Measurements from ENCODE around the gene SLC34A1.
"Not testable (repeated sequence)": the region's sequence is repeated elsewhere in the genome, so short reads cannot be mapped to it uniquely, and the experiment has no call there.

SLC34A1 gene, protein sequence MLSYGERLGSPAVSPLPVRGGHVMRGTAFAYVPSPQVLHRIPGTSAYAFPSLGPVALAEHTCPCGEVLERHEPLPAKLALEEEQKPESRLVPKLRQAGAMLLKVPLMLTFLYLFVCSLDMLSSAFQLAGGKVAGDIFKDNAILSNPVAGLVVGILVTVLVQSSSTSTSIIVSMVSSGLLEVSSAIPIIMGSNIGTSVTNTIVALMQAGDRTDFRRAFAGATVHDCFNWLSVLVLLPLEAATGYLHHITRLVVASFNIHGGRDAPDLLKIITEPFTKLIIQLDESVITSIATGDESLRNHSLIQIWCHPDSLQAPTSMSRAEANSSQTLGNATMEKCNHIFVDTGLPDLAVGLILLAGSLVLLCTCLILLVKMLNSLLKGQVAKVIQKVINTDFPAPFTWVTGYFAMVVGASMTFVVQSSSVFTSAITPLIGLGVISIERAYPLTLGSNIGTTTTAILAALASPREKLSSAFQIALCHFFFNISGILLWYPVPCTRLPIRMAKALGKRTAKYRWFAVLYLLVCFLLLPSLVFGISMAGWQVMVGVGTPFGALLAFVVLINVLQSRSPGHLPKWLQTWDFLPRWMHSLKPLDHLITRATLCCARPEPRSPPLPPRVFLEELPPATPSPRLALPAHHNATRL

DNA sequence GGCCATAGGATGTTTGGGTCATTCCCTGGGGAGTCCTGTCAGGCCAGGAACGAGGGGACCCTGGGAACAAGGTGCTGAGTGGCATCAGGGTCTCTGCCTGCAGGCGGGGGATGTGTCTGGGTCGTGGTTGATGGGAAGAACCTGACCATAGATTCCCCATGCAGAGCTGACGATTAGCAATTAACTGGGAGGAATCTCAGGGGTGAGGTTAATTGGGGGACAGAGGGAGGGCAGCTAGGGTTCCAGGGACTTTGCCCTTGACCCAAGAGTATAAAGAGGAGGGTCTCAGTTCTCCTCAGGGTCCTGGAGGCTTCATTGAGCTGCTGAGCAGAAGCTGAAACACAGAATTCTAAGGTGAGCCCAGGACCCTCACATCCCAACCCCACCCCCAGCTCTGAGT lies at the start of gene SLC34A1:
Gene SLC34A1, plus strand, starts transcription at position 301 of the 400 bp plus-strand sequence. CDS start 1,308 bp downstream, outside the sequence.
- DNase-seq = no peak

DNA sequence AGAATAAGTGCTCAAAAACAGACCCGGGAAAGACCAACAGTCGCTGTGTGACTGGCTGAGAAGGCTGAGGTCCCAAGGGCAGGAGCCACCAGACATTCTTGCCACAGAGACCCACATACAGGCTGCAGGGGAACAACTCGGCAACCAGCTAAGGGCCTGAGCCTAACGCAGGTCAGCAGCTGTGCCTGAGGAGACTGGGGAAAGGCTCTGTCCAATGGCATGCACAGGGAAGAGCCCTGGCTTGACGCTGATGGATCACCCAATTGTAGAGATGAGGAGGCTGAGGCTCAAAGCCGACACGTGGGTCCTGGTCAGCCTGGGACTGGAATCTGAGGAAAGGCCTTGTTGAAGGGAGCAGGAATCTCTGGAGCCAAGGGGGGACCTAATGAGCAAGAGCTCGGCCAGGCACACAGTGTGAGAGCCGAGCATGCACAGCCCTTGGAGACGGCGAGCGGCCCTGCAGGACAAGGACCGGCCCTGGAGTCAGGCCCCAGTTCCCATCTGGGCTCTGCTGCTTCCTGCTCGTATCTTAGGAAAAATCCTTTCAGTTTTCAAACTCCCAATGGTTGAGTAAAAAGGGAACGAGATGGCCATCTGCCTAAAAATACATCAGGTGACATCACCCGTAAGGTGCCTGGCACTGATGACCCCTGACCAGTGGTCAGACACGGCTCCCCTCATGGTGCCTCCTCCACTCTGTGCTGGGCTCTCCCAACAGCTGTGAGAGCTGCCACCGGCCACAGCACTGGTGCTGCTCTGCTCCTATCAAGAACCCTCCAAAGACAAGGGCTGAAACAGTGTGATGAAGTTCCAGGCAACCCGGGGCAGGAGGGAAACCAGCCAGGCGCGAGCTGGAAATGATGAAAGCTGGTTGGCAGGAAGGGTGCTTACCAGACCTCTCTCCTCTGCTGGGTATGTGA lies 49.2 kb upstream of the SLC34A1 start:
- DNase-seq = no peak

DNA sequence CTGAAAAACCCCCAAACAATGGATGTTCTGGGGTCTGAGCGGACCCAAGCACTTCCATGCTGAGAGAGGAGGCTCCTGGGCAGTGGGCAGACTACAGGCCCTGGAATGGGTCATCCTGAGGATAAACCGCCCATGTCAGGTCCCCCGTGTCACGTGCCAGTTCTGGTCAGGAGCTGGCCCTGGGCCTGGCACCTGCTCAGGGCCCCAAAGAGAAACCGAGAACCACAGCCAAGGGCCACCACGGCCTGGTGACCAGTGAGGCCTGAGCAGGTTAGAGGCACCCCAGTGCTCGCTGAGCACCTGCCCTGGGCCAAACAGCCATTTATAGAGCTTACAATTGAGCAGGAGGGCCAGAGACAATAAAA lies 48.6 kb upstream of the SLC34A1 start:
- DNase-seq = no peak

DNA sequence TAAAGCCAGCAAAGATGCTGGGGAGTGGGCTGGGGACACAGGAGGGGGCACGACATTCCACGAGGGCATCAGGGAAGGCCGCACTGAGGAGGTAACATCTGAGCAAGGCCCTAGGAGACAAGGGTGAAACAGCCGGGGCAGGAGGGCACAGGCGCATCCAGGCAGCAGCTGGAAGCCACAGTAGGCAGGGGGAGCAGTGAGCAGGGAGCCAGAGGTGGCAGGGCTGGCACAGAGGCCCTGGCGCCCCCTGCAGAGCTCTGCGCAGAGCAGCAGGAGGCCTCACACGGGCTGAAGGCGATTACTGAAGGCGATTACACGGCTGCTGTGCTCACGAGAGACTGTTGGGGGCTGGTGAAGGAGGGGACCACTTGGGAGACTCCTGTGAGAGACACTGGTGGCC lies 48.1 kb upstream of the SLC34A1 start:
- peak; percentile 40 for DNase-seq

DNA sequence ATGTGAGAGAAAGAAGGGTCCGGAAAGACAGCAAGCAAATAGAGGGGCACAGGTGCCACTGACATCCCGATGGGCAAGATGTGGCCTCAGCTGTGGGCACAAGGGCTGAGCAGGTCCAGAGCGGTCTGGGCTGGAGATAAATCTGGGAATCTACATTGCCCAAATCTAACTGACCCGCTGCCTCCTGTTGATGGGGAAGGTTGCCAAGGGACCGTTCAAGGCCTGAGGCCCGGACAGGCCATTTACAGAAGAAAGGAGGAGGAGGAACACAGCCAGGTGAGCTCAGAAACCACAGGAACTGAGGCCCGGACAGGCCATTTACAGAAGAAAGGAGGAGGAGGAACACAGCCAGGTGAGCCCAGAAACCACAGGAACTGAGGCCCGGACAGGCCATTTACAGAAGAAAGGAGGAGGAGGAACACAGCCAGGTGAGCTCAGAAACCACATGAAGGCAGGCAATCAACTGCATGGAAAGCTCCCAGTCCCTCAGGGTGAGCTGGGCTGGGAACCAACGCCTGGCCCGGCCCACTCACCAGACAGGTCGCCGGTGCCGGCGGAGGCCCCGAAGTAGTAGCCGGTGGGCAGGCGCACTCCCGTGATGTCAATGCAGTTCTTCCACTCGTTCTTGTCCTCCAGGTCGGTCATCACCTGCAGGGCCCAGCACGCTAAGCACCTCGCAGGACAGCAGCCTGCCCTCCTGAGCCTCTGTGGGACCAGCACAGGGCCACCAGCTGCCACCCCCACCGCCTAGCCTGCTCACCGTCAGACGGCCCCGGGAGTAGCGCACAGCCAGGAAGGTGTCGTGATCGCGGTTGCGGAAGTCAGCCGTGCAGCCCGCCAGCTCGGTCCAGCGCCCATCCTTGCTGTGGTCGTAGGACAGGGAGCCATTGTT lies 47.4 kb upstream of the SLC34A1 start:
- DNase-seq = no peak

DNA sequence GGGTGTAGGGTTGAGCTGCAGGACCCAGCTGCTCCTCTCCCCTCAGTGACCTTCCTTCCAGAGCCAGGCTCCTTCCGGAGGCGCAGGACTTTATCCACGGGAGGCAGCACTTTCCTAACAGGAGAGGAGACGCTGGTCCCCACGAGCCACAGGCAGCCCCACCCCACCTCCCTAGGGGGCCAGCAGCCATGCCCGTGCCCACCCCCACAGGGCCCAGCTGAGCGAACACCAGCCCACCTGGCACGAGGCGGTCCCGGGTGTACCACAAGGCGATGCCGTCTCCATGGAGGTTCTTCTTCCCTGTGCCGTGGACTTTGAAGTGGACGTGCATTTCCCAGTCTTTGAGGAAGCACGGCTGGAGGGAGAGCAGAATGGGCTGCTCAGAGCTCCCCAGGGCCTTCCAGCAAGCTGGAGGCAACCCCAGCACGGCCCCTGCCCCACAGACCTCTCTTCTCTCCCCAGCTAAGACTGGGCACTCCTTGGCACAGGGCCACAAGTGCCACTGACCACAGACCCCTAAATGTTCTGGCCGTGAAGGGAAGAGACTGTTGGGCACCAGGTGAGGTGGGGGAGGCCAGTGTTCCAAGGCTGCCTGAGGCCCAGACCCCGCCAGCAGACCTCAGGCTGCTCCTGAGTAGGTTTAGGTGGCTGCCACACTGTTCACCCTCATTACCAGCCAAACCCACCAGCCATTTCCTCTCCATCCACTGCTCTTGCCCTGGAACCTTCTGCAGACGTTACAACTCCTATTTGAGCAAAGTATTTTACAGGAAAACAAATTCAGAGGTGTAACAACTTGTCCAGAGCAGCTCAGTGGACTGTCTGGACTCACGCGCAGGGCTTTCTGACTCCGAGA lies 45.8 kb upstream of the SLC34A1 start:
- DNase-seq = no peak

DNA sequence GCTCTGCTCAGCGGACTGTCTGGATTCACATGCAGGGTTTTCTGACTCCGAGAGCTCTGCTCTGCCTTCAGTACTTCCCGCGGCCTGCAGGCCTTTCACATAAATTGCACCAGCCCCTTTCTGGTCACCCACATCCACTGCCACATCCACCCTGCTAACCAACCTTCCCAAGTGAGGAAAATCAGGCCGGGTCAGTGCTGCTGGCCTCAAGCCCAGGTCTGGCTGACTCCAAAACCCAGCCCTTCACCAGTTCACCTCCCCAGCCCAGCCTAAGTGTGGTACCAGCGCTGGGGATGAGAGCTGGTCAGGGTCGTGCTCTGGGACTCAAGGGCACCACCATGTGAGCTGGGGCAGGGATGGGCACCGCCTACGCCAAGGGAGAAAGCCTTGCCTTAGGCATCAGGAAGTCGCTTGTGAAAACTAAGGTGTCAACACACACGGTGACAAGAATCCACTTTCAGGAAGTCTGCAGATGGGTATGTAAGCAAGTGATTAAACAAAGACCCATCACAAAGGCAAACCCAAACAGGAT lies 45.1 kb upstream of the SLC34A1 start:
- DNase-seq = no peak

DNA sequence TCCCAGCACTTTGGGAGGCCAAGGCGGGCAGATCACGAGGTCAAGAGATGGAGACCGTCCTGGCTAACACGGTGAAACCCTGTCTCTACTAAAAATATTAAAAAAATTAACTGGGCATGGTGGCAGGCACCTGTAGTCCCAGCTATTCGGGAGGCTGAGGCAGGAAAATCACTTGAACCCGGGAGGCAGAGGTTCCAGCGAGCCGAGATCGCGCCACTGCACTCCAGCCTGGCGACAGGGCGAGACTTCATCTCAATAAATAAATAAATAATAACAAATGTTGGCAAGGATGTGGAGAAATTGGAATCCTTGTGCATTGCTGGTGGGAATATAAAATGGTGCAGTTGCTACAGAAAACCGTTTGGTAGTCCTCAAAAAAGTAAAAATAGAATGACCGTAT lies 41.2 kb upstream of the SLC34A1 start:
- DNase-seq = not testable (repeated sequence)

DNA sequence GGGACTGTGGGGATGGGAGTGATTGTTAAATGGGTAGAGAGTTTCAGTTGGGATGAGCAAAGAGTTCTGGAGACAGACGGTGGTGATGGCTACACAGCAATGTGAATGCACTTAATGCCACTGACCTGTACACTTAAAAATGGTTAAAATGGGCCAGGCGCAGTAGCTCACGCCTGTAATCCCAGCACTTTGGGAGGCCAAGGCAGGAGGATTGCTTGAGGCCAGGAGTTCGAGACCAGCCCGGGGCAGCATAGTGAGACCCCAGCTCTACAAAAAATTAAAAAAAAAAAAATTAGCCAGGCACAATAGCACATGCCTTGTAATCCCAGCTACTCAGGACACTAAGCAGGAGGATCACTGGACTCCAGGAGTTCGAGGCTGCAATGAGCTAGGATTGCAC lies 40.5 kb upstream of the SLC34A1 start:
- no peak for DNase-seq

DNA sequence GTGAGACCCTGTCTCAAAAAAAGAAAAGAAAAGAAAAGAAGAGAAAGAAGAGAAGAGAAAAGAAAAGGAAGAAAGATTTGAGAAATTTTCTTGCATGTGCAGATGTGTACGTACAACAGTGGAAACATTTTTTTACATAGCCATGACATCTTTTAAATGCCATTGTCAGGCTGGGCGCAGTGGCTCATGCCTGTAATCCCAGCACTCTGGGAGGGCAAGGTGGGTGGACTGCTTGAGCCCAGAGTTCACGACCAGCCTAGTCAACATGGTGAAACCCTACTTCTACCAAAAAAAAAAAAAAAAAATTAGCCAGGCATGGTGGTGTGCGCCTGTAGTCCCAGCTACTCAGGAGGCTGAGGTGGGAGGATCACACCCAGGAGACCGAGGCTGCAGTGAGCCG lies 39.3 kb upstream of the SLC34A1 start:
- DNase-seq = no peak

DNA sequence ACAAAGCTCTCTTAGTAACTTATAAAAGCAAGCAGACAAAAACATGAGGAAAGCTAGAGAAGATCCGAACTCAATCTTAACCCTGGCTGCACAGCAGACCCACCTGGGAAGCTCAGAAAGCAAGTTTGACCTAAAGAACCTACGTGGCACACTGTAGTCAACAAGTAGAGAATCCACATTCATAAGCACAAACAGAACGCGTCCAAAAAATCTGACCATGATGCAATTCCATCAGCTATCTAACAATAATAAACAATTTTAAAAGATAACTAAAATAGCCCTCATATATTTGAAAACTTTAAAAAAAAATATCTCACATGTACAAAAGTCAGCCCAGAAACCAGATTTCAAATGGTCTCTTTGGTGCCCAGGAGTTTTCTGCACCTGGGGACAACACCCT lies 37.4 kb upstream of the SLC34A1 start:
- no peak for DNase-seq

DNA sequence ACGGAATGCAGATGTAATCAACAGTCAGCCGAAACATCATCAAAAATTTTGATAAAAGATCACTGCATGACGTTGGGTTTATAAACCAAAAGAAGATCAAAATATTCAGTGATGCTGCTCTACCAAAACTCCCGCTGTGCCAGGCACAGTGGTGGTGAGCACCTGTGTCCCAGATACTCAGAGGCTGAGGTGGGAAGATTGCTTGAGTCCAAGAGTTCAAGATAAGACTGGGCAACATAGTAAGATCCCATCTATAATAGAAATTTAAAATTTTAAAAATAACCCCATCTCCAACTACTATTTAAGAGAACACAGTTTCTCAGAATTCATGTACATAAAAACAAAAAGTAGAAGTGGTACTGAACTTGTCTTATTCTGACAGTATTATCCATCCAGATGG lies 36.5 kb upstream of the SLC34A1 start:
- DNase-seq = no peak

DNA sequence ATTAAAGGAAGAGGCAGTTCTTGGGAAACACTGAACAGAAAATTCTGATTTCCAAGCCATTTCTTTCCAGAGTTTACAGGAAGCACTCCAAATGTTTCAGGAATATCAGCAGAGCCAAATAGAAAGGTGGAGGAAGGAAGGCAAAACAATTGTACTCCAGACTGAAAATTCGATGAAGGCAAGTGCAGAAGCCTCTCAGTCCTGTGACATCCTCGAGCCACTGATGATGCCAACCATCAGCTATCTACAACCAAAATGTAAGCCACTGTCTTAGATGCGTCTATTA lies 34.9 kb upstream of the SLC34A1 start:
- DNase-seq = no peak

DNA sequence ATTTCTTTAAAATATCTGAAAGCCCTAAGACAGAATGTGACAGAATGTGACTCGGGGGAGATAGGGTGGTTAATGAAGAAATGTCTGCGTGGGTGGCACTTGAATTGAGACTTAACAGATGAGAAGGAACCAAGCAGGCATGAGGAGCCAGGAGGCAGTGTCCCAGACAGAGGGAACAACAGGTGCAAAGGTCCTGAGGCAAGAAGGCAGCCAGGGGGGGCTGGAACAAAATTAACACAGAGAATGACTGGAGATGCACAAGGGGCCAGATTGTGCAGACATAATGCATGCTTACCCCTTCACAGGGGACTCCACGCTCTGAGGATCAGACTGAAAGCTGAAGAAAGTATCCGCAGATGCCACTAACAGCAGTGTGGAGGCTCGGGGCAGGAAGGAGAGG lies 34.5 kb upstream of the SLC34A1 start:
- no peak for DNase-seq

DNA sequence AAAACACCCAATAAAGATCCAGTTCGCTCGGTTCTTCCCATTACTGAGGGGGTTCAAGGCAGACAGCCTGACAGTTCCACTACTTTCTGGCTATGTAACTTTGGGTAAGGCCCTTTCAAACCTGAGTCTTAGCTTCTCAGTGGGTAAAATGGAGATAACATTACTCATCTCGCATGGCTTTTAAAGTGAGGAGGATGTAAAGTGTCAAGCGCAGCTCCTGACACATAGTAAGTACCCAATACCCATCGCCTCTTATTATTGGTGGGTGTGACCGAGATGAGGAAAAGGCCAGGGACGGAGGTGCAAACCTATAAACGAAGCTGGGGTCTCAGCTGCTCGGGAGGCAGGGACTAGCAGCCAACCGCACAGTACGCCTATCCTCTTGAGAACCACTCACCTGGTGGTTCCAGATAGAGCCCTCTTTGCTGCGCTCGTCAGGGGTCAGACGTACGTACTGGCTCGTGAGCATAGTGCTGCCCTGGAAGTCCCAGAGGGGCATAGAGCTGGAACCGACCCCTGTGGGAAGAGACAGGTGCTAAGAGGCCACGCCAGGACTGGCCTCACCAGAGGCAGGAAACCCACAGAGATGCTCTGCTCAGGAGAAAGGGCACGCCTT lies 33.4 kb upstream of the SLC34A1 start:
- no peak for DNase-seq

DNA sequence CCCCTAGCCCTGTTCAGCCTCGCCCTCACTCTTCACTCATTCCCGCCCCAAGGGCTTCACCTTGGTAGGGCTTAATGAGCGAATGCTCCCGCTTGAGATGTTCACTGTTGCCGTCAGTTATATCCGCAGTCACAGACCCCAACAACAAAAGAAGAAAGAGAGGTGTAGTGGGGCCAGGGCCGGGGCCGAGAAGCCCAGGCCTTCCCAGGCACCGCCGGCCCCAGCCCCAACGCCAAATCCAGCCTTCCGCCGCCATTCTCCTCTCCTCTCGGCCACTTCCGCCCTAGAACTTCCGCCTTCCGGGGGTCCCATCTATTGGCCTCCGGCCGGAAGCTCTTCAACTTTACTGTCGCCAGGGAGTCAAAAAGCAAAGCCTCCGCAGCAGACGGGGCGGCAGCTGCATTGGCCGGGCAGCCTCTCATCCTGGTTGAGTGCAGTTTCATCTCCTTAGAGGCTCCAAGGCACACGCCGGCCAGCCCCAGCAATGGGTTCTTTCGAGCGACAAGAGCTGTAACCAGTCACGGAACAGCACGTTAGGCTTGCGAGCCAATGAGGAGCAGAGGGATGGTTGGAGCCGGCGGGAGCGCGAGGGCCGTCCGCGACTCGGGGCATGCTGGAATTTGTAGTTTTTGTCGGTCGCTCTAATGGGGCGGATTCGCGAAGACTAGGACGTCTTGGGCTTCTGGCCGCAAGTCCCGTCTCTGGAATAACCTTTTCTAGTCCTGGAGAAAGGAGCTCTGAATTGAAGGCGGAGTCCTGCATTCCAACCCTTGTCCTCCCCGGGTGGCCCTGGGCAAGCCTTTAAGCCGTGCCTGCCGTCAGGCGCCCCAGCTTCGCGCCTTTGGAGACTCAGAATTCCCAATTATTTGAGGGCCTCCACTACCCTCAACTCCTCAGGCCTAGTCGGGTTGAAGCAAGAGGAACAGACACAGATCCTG lies 32.6 kb upstream of the SLC34A1 start, which contains the start of gene LMAN2:
Gene LMAN2, minus strand, starts transcription at position 277 of the 938 bp plus-strand sequence. Its CDS starts 21 bp downstream, at position 256.
- peak; percentile 93 for DNase-seq

DNA sequence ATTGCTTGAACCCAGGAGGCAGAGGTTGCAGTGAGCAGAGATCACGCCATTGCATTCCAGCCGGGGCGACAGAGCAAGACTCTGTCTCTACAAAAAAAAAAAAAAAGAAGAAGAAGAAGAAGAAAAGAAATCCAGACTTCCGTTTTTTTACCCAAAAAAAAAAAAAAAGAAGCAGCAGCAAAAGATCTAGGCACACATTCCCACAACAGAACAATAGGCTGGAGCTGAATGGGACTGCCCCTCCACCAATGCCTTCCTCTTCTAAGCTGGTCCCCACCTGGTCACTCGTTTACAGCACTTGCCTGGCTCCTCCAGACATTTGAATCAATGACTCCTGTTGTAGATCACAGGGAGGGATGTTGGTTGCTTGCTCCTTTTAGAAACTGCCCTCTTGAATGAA lies 31.1 kb upstream of the SLC34A1 start:
- DNase-seq = no peak

DNA sequence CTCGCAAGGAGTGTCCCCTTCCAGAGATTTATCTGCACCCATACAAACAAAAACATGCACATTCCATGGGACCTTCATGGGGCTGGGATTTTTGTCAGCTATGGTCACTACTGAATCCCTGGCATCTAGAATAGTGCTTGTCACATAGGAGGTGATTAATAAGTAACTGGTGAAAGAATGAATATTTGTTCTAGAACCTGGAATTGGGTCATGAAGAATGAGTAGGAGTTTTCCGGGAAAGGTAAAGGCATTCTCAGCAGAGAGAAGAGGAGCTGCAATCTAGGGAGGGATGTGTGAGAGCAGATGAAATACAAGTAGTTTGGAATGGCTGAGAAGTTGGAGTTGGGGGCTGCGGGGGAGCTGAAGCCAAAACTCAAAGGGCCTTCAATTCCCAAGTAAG lies 30.0 kb upstream of the SLC34A1 start:
- no peak for DNase-seq

DNA sequence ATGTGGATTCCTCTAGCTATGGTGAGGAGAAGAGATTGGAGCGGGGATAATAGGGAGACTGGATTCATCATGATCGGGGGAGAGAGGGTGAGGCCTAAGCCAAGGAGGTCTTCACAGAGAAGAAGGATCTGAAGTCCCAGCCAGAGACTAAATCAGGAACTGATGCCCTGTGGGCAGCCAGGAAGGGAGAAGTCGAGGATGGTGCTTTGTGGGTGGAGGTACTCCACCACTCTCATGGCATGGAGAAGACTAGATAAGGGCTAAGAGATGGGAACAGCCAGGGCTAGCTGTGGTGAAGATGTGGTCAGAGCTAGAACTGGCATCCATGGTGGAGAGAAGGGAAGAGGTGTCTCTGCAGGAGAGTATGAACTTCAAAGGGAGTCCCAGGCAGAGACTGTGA lies 29.5 kb upstream of the SLC34A1 start:
- no peak for DNase-seq

Measured in CD4-positive, alpha-beta T cell treated with Interleukin-15 for 1 hour (primary cell).